Transverse colon (tissue), 4 donors: Measurements from ENCODE around the gene KIAA1586. TPM values are rescaled to one million over a fixed set of nuclear protein-coding genes. Genes with fewer than 3 reads are reported as not detected.
"Not testable (repeated sequence)": the region's sequence is repeated elsewhere in the genome, so short reads cannot be mapped to it uniquely, and the experiment has no call there.

Experiments used
- DNase-seq: peaks from one replicate; pipeline ENCODE4 v3.0.0-alpha.2; 2019
- H3K27ac ChIP-seq, 4 donors: fragments of 200-600 bp; sonication (generic); 2 replicates each; pipeline ENCODE4 v1.5.1; 2016 to 2018; ENCODE audit warnings: inconsistent platforms in 4 of 4
- H3K27me3 ChIP-seq: fragments of 200-600 bp; sonication (generic); 2 replicates; pipeline ENCODE4 v1.5.1; 2017; ENCODE audit warnings: inconsistent platforms
- H3K36me3 ChIP-seq, 4 donors: fragments of 200-600 bp; sonication (generic); 2 replicates each; pipeline ENCODE4 v1.5.1; 2017 to 2019; ENCODE audit warnings: inconsistent platforms in 4 of 4
- H3K4me1 ChIP-seq, 4 donors: fragments of 200-600 bp; sonication (generic); 2 replicates each; pipeline ENCODE4 v1.5.1; 2017 to 2020; ENCODE audit warnings: inconsistent platforms in 4 of 4
- H3K4me3 ChIP-seq, 4 donors: fragments of 200-600 bp; sonication (generic); 1 replicate in 1 of 4; 2 replicates in 3 of 4; pipeline versions ENCODE4 v1.5.1 to v1.6.1; 2017 to 2019; ENCODE audit warnings: inconsistent platforms in 4 of 4
- H3K9me3 ChIP-seq, 2 donors: fragments of 200-600 bp; sonication (generic); 2 replicates each; pipeline ENCODE4 v1.5.1; 2017 to 2019; ENCODE audit warnings: inconsistent platforms in 2 of 2
- CTCF ChIP-seq, 5 experiments: fragments of 200-600 bp in 3 of 5; fragments of 450-650 bp in 2 of 5; sonication (generic) in 3 of 5; IDR thresholded peaks; 1 replicate in 2 of 5; 2 replicates in 3 of 5; pipeline ENCODE4 v1.5.1; 2016 to 2017; ENCODE audit warnings: antibody characterized with exemption in 5 of 5, inconsistent platforms in 3 of 5, mild to moderate bottlenecking in 2 of 5, moderate library complexity in 1 of 5
- EP300 ChIP-seq: sonication (generic); formaldehyde crosslinking; IDR thresholded peaks from one replicate; pipeline ENCODE4 v1.6.1; 2017; ENCODE audit warnings: antibody characterized with exemption, low read depth
- POLR2A ChIP-seq: fragments of 450-650 bp; IDR thresholded peaks from one replicate; pipeline ENCODE4 v1.6.1; 2016; ENCODE audit warnings: antibody characterized with exemption, mild to moderate bottlenecking, moderate library complexity
- POLR2AphosphoS5 ChIP-seq, 3 donors: sonication (generic); formaldehyde crosslinking; IDR thresholded peaks; one replicate each; pipeline ENCODE4 v1.6.1; 2016; ENCODE audit warnings: antibody characterized with exemption in 3 of 3
- WGBS, 2 donors: methylation state at CpG; one replicate each; pipeline ENCODE4 v1.1.5; 2018; ENCODE audit warnings: low coverage in 1 of 2; 5-methylcytosine and 5-hydroxymethylcytosine counted together
- in situ Hi-C, 4 donors: fragments of 200-750 bp; cut with MboI; loops; one replicate each; pipeline versions ENCODE4 v1.15.0 to v1.15.1; 2017; ENCODE audit warnings: low sequenced_read_pairs in 3 of 4, low pct_ligation_motif_present in 1 of 4, low pct_unique_long_range_greater_than_20kb in 1 of 4
- intact Hi-C: fragments of 100-400 bp; cut with DNase I; formaldehyde crosslinking; loops from one replicate; pipeline ENCODE4 v1.15.1; 2023; ENCODE audit warnings: low total_unique reads
- total RNA-seq, 4 donors: library from RNA; depleted of rRNA; stranded (reverse); fragments of >200 nt; gene quantifications; one replicate each; pipeline ENCODE4 v1.1.0, GENCODE V29; 2016

The KIAA1586 gene
- total RNA-seq, 4 donors from 2014 or later = 0.75 to 9.8 (median 3.6) TPM

GRCh38 chr6:57087916-57088315, 41.4 kb downstream of the KIAA1586 start:
- TF ChIP-seq CTCF (IDR thresholded peaks at IDR 0.05) (no peak), EP300 (no peak), POLR2A (no peak), POLR2AphosphoS5 (IDR thresholded peaks at IDR 0.05) (no peak)
- Histone ChIP-seq H3K4me3 (no peak overlapping the region), H3K4me1 (peaks cover 9 to 26% (median 21%) of the 10 kb centered on the region in 4 donors), H3K27me3 (no peaks in the 10 kb centered on the region), H3K36me3 (peaks cover 0 to 6% (median 1%) of the 10 kb centered on the region in 4 donors), H3K9me3 (no peaks in the 10 kb centered on the region), H3K27ac (no peak overlapping the region)
- intact Hi-C loops = no loop called here
- no peak for DNase-seq
- 67 to 79% methylated on average over 4 of the region's 4 CpGs for WGBS, 2 donors
- in situ Hi-C loops = loop anchor here in 2 of 4 donors (25.0 kb wide), 1 partner anchor 224 kb away; the partner anchor contains the start of gene PRIM2 (in 2 of the 2)

GRCh38 chr6:57089265-57089664, 42.8 kb downstream of the KIAA1586 start:
- peak overlapping the region; percentile 85 to 92 (median 90) for H3K27ac ChIP-seq
- H3K4me3 ChIP-seq = peak overlapping the region in 3 of 4 donors; percentile 34 to 64 (median 56)
- 46 to 62% methylated on average over 3 of the region's 3 CpGs for WGBS, 2 donors
- H3K36me3 ChIP-seq = peaks cover 0 to 6% (median 1%) of the 10 kb centered on the region in 4 donors
- in situ Hi-C loops = loop anchor here in 2 of 4 donors (25.0 kb wide), 1 partner anchor 223 kb away; the partner anchor contains the start of gene PRIM2 (in 2 of the 2)
- DNase-seq = no peak
- no peak for TF ChIP-seq EP300
- TF ChIP-seq POLR2A = no peak
- no peak for TF ChIP-seq POLR2AphosphoS5 (IDR thresholded peaks at IDR 0.05)
- no peak for TF ChIP-seq CTCF (IDR thresholded peaks at IDR 0.05)
- no peaks in the 10 kb centered on the region for H3K27me3 ChIP-seq
- intact Hi-C loops = no loop called here
- no peaks in the 10 kb centered on the region for H3K9me3 ChIP-seq
- H3K4me1 ChIP-seq = peaks cover 14 to 39% (median 24%) of the 10 kb centered on the region in 4 donors

GRCh38 chr6:57089687-57090457, 43.4 kb downstream of the KIAA1586 start, which contains the start of gene ZNF451:
TSS of gene ZNF451 (plus strand) at chr6:57090188. CDS start at chr6:57090254, 66 bp downstream.
- Histone ChIP-seq H3K27me3 (no peaks in the 10 kb centered on the region), H3K4me1 (peaks cover 14 to 43% (median 24%) of the 10 kb centered on the region in 4 donors), H3K27ac (peak within 1 kb of the TSS; percentile 85 to 92 (median 90)), H3K9me3 (no peaks in the 10 kb centered on the region), H3K4me3 (peak within 1 kb of the TSS; percentile 34 to 64 (median 56)), H3K36me3 (peaks cover 0 to 6% (median 1%) of the 10 kb centered on the region in 4 donors)
- in situ Hi-C loops = loop anchor here in 2 of 4 donors (25.0 kb wide), 1 partner anchor 222 kb away; the partner anchor contains the start of gene PRIM2 (in 2 of the 2)
- intact Hi-C loops = no loop called here
- DNase-seq = peak; percentile 99
- 2% methylated on average over 3 to 22 of the region's 58 CpGs for WGBS, 2 donors
- peak; percentile 94 to 97 (median 96) for TF ChIP-seq POLR2AphosphoS5 (IDR thresholded peaks at IDR 0.05)
- peak in 1 of 5 experiments; percentile 9 for TF ChIP-seq CTCF (IDR thresholded peaks at IDR 0.05)
- peak; percentile 92 for TF ChIP-seq POLR2A
- no peak for TF ChIP-seq EP300

GRCh38 chr6:57090458-57091067, 44.1 kb downstream of the KIAA1586 start:
- Histone ChIP-seq H3K27ac (peak overlapping the region in 2 of 4 donors; percentile 88 to 91), H3K4me3 (peak overlapping the region in 1 of 4 donors; percentile 56), H3K4me1 (peaks cover 14 to 44% (median 24%) of the 10 kb centered on the region in 4 donors)
- H3K36me3 ChIP-seq, DNase-seq, H3K27me3 ChIP-seq, intact Hi-C loops, H3K9me3 ChIP-seq: not testable (repeated sequence)
- WGBS, 2 donors = no CpG with 5 or more reads among the region's 27 CpGs
- in situ Hi-C loops = loop anchor here in 2 of 4 donors (25.0 kb wide), 1 partner anchor 222 kb away; the partner anchor contains the start of gene PRIM2 (in 2 of the 2)

- in situ Hi-C loops = loop anchor here in 2 of 4 donors (25.0 kb wide), 1 partner anchor 221 kb away; the partner anchor contains the start of gene PRIM2 (in 2 of the 2)
- DNase-seq = not testable (repeated sequence)
Observed at GRCh38 chr6:57091375-57091774, 44.9 kb downstream of the KIAA1586 start.

More at GRCh38 chr6:57091375-57091774, 44.9 kb downstream of the KIAA1586 start:
- intact Hi-C loops, H3K36me3 ChIP-seq, H3K9me3 ChIP-seq, H3K27me3 ChIP-seq: not testable (repeated sequence)
- peak overlapping the region in 1 of 4 donors; percentile 27 for H3K4me3 ChIP-seq
- peak overlapping the region in 2 of 4 donors; percentile 21 to 45 for H3K27ac ChIP-seq
- peaks cover 14 to 44% (median 24%) of the 10 kb centered on the region in 4 donors for H3K4me1 ChIP-seq
- 83 to 92% methylated on average over 5 to 6 of the region's 7 CpGs for WGBS, 2 donors
